ENCODE results near the gene SMIM32.

Gene SMIM32

DNA sequence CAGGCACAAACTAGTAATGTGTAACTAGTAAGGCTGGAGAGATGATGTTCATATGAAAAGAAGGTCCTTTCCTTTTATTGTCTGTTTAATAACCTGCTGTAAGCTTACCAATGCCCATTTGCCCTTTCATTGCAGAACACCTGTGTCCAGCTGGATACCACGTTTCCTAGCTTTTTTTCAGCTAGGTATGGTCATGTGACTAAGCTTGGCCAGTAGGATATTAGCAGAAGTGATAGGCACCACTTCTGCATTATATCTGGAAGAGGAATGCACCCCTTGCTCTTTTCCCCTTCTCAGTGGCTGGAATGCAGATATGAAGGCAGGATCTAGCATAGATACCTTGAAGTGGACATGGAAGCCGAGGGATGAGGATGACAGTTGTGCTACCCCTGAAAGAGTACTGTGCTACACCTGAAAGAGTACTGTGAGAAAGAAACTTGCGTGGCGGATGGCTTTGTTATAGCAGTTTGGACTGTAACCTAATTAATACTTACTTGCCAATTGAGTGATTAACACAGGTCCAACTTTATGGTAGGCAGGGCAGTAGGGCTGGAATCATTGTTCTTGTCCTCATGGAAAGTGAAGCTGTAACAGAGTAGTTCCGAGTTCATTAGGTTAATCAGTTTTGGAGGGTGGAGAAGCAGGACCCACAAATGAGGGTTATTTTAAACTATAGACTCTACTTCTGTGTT, 6.8 kb downstream of the SMIM32 start:
- DNase-seq, result no peak

DNA sequence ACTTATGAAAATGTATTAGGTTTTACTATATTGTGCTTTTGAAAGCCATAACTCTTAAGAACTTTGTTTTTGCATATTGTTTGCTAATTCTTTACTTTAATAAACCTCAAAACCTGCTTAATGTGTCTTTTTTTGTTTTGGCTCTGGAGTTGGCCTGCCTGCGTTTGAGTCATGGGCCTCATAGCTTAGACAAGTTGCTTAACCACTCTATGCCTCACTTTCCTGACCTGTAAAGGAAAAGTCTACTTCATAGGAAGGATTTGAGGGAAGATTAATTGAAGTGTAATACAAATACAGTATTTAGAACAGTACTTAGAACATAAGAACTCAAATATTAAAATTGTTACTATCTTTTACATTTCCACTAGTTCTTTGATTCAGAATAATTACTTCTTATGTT, 10.3 kb downstream of the SMIM32 start:
- no peak for DNase-seq

DNA sequence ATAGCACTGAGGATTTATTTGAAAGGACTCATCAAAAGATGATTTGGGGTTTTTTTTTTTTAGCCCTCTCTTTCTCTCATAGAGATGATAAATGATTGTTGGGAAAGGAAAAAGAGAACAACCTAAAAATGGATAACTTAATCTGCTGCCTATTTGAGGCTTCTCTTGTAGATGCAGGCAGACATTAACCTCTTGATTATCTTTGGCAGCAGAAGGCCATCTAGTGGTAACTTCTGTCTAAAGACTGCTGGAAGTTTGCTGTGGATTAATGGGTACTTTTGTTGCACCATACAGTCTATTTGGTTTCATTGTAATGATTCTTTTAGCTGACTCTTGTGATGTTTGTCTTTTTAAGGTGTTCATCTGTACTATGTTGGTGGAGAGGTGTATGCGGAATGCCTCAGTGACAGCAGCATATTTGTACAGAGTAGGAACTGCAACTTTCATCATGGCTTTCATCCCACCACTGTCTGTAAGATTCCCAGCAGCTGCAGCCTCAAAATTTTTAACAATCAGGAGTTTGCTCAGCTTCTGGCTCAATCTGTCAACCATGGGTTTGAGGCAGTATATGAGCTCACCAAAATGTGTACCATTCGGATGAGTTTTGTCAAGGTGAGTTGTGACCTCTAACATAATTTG, 18.8 kb downstream of the SMIM32 start:
- DNase-seq, result peak; percentile 43

DNA sequence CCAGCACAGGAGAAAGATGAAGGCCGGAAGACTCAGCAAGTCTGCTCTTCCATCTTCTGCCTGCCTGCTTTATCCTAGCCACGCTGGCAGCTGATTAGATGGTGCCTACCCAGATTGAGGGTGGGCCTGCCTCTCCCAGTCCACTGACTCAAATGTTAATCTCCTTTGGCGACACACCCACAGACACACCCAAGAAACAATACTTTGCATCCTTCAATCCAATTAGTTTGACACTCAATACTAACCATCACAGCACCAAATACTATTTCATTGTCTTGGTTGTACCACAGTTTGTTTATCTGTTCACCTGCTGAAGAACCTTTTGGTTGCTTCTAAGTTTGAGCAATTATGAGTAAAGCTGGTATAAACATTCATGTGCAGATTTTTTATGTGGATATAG, 23.7 kb downstream of the SMIM32 start:
- DNase-seq, result no peak

DNA sequence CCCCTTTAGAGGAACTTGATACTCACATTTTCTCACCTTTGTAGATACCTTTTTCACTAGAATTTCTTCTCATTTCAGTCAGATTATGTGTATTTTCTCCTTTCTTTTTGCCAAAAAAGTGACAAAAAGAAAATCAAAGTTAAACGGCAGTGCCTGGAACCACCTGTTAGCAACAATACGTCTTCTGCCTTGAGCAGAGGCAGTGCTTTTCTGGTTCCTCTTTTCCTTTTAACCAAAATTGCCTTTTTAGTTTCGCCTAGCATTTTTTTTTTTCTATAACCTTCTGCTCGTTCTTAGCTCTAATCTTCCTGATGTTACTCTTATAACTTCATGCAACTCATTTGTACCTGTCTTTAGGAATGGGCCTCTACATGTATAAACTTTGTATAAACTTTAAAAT, 26.1 kb downstream of the SMIM32 start:
- DNase-seq, result no peak

DNA sequence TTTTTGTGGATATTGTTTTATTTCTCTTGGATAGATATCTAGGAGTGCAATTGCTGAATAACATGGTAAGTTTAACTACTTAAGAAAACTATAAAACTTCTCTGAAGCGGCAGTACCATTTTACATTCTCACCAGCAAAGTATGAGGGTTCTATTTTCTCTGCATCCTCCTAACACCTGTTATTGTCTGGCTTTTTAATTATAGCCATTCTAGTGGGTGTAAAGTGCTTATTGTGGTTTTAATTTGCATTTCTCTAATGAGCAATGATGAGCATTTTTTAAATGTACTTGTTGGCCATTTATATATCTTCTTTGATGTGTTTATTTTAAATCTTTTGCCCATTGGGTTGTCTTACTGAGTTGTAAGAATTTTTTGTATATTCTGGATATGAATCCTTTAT, 28.7 kb downstream of the SMIM32 start:
- no peak for DNase-seq

DNA sequence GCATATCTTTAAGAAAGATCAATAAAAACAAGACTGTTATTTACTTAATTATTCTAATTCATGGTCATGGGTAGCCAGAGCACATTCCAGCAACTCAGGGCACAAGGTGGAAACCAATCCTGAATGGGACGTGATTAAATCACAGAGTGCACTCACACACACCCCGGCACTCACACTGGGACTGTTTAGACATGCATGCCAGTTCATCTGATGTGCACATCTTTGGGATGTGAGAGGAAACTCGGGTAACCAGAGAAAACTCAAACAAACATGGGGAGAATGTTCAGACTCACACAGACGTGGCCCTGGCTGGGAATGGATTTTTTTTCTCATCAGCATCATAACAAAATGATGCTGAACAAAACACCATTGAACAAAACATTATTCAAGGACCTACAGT, 31.0 kb downstream of the SMIM32 start:
- DNase-seq, result peak; percentile 28

DNA sequence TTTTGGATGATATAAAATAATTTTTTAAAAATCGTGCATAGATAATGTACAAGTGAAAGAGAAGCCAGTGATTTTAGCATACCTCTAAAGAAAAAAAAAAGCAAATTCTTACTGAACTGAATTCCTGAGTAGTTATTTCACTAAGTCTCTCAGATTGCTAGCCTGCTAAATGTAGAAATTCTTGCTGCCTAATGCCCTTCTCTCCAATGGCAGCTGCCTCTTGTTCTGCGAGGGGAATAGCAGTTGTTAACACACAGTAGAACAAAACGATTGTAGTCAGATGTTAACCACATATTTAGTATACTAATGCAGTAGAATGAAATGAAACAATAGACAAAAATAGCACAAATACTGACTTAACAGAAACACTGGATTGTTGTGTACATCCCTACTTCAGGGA, 33.5 kb downstream of the SMIM32 start:
- peak; percentile 20 for DNase-seq

DNA sequence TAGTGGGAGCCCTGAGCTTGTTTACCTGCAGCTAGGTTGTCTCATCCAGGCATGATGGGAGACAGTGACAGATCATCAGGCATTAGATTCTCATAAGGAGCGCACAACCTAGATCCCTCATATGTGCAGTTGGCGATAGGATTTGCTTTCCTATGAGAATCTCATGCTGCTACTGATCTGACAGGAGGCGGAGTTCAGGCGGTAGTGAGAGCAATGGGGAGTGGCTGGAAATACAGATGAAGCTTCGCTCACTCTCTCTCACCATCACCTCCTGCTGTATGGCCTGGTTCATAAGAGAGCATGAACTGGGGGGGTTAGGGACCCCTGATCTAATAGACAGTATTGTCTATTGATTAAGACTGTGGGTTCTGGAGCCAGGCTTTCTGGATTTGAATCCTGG, 35.4 kb downstream of the SMIM32 start:
- DNase-seq, result no peak

DNA sequence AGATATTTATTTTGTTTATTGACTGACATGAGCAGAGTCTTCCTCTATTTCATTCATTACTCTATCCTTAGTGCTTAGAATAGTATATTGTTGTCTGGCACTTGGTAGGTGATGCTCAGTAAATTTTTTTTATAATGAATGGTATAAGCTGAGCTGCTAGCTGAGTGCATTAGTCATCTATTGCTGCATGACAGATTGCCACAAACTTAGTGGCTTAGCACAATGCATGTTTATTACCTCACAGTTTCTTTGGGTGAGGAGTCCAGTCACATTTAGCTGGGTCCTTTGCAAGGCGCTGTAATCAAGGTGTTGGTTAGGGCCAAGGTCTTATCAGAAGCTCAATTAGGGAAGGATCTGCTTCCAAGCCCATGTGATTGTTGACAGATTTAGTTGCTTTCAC, 37.2 kb downstream of the SMIM32 start:
- DNase-seq, result no peak

DNA sequence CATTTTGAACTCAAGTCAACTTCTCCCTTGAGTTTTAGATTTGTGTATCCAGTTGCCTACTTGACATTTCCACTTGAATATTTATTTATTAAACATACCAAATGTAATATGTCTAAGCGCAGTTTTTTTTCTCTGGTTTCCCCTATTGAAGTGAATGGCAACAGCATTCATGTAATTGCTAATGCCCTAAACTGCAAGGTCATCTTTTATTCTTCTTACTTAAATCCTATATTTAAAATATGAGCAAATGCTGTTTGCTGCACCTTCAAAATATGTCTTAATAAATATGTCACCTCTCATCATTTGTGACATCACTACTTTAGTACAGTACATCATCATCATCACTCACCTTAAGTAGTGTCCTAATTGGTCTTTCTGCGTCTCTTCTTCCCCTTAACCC, 37.9 kb downstream of the SMIM32 start:
- DNase-seq, result no peak

DNA sequence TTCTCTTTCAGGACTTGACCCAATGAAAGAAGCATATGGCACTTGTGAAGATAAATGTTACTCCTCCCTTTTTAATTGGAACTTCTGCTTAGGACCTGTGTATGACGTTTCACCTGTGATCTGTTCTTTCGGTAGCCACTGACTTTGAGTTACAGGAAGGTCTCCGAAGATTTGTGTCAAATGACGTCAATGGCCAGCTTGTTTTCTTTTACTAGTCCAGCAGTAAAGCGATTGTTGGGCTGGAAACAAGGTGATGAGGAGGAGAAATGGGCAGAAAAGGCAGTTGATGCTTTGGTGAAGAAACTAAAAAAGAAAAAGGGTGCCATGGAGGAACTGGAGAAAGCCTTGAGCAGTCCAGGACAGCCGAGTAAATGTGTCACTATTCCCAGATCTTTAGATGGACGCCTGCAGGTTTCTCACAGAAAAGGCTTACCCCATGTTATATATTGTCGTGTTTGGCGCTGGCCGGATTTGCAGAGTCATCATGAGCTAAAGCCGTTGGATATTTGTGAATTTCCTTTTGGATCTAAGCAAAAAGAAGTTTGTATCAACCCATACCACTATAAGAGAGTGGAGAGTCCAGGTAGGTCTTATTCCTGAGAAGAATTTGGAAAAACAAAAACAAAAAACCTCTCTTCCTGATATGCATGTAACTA, 39.3 kb downstream of the SMIM32 start:
- DNase-seq, result no peak

DNA sequence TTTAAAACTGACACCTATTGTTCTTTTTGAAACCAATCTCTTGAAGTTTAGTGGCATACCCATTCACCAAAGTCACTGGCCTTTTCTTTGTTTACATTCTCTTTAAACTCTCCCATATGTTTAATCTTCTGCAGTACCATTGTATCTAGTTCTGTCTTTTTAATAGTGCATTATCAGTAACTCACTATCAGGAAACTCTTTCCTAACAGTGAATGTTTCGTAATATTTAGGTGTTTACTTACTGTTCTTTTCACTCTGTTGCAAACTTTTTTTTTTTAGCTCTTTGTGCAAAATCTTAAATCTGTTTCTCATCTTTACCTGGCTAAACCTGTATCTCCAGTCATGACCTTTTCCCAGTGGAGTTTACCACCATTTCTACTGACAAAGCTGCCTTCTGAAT, 43.1 kb downstream of the SMIM32 start:
- no peak for DNase-seq

DNA sequence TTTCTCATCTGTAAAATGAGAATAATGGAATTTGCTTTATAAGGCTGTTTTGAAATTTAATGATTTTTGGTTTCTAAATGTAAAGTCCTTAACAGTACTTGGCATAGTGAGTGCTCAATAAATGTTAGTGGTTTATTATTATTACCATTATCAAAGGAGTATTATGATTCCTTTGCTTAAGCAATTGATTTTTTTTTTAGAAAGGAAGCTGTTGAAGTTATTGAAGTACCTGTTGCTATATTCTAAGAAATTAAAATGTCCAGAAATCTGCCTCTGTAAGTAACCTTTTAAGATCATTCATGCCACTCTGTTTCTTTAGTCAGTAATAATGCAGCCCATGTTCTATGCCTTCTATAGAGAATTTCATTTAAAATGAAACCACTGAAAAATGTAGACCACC, 45.3 kb downstream of the SMIM32 start:
- no peak for DNase-seq

DNA sequence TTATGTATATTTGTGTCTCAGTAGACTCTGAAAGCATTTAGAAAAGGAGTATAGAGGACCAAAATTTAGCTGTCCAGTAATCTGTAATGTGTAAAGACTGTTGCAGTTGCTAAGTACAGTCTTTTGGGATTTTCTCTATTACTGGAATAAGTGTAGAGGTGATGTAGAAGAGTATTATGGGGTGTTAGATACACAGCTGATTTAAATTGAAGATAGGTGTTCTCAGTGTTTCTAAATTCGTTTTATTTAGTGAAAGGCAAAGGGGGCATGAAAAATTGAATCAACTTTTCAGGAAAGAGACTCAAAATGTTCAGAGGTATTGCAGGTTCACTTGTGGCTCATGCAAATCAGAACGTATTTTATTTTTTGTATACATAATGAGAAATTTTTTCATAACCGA, 46.8 kb downstream of the SMIM32 start:
- DNase-seq, result no peak

DNA sequence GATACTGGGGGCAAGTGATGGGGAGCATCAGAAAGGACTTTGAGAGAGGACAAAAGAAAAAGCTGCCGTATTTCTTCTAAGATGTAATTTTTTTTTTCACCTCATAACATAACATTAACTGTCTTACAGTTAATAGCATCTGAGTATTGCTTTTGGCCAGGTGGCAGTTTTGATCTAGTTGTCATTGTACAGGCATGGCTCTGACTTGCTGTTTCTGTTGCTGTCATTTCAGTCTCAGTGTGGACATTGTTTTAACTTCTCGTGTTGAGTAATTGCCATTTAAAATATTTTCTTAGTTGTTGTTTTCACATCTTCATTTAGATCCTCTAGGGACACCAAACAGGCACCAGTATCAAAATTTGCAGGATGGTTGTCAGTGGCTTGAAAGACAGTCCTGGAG, 47.9 kb downstream of the SMIM32 start:
- no peak for DNase-seq

DNA sequence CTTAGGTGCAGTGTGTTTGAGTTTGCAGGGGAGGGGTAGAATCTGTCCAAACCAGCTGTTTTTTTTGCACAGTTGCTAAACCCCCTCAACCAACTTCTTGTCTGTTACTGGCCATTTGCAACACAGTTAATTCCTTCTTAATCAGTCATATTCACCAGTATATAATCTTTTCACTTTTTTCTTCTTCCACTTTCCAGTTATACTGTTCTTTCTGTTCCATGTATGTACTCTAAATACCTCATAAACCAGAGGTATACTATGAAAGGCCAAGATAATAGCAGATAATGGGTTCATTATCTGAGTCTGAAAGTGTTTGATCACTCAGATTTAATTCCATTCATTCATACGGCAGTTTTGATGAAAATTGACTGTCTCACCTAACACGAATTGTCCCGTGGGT, 49.2 kb downstream of the SMIM32 start:
- DNase-seq, result no peak

DNA sequence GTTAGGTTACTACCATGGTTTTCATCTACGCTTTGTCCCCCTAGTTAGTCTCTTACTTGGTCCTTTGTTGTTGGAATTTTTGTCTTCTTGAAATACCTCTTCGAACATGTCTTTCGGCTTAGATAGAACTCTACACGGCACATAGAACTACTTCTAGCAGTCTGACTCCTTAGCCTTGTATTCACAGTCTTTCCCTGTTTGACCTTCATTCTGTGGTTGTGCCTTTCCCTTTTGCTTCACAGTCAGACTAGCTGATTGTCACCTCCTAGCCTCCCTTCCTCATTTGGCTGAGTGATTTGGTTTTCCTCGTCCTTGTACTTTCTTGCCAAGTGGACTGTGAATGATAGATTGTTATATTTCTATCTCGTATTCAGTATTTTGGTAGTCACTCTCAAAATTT, 49.6 kb downstream of the SMIM32 start:
- no peak for DNase-seq

DNA sequence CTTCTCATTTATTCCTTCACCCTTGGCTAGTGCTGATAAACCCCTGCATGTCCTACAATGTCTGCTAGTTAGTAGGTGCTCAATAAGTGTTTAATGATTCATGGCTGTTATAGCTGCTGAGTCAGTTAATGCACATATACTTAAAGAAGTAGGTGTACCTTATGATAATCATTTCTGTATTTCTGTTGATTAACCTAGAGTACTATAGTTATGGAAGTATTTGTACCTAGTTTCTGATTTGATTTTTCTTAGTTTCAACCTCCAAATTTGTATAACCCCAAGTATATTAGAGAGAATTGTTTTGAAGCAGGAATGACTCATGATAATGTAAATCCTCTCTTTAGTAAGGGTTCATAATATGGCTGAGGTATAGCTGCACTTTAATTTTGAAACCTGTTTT, 51.4 kb downstream of the SMIM32 start:
- no peak for DNase-seq

All from kidney glomerular epithelial cell (primary cell).